Putamen (tissue), 1 donor: ENCODE data around the gene EDN1.

Source experiments
- DNase-seq: peaks from one replicate; pipeline ENCODE4 v3.0.0-alpha.2; 2016; ENCODE audit warnings: low spot score

Gene EDN1

DNA sequence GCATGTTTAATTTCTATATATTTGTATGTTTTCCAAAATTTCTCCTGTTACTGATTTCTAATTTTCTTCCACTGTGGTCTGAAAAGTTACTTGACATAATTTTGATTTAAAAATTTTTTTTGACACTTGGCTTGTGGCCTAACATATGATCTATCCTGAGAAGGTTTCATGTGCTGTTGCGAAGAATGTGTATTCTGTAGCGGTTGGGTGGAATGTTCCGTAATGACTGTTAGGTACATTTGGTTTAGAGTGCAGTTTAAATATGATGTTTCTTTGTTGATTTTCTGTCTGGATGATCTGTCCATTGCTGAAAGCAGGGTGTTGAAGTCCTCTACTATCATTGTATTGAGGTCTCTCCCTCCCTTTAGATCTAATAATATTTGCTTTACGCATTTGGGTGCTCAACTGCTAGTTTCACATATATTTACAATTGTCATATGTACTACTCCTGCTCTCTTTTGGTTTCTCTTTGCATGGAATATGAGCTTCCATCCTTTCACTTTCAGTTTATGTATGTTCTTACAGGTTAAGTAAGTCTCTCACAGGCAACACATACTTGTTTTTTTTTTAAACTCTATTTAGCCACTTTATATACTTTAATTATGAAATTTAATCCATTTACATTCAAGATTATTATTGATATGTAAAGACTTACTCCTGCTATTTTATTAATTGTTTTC is 19.5 kb upstream of the EDN1 start:
- no peak for DNase-seq

- DNase-seq = no peak
Observed at GRCh38 chr6:12271594-12271993, 18.6 kb upstream of the EDN1 start.

- no peak for DNase-seq
Observed at GRCh38 chr6:12271997-12272396, 18.2 kb upstream of the EDN1 start.

- DNase-seq = no peak
Observed at GRCh38 chr6:12275107-12275506, 15.1 kb upstream of the EDN1 start.

DNA sequence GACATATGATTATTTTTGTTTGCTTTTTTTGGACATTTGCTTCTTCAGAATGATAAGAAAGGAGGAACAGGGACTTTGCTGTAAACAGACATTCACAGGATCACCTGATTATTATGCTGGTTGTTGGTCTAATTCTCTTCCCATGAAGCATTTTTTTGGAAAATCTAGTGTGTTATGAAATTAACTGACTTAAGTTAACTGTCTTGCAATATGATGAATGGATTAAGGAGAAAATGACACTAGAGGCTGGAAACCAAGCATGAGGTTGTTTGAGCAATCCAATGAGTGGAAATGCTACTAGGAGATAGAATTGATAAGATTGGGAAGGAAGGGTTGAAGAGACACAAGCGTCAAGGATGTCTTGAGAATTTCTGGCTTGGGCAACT is 13.2 kb upstream of the EDN1 start:
- no peak for DNase-seq

DNA sequence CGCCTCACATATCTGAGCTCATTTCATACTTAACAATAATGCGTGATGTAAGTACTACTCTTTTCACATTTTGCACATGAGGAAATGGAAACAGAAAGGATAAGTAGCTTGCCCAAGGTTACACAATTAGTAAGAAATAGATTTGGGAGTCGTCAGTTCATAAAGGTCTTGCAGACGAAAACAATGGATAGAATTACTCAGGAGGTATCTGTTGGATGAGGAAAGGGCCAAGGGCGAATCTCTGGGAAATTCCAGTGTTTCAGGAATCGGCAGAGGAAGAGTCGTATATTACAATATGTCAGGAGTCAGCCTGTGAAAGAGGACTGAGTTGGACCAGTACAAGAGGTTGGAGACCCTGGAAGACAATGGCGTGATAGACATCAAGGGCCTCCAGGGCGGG is 12.8 kb upstream of the EDN1 start:
- DNase-seq = no peak

DNA sequence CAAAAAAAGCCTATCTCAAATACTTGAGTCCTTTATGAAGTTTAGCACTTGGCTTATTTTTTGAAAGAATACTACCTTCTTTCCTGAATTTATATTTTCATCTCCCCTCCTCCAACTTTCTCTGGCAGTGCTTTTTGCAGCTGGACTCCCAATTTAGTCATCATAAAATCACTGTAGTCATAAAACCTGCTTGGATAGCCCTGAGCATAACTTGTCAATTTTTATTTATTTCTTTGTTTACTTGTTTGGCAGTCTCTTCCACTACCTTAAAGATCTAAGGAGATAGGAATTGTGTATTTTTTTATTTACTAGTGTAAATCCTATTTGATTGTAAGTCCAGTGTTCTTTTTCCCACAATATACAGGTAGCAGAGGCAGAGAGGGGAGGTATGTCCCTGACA is 11.2 kb upstream of the EDN1 start:
- DNase-seq = no peak

DNA sequence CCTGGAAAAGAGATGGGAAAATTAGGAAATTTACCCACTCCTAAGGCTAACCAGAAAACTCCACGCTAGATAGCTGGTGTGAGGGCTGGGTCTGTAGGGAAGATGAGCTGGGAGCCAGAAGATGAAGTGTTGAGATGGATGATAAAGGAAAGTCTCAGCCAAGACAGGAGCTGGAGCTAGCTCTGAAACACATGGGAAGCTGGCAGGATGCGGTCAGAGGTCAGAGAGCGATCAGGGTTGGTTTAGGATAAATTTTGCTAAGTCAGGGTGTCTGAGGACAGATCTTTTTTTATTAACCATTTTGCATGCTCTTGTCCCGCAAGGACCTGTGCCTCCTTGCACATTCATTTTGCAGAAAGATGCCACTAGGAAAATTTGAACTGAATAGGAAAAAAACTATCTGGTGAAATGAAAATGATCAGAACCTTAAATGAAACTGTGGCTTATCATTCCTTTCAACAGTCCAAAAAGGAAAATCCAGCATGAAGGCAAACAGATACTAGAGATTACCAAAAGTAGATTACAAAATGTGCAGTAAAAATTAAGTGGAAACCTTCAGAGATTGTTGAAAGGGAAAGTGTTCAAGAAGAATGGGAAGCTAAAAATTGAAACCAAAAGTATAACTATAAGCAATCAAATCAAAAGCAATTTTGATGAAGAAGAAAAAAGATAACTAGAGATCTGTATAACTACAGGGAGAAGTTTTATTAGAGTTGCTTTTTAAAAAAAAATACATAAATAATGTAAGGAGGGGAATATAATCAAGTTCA is 10.7 kb upstream of the EDN1 start:
- DNase-seq = no peak

GRCh38 chr6:12280458-12280857 is 9.7 kb upstream of the EDN1 start:
- no peak for DNase-seq

- DNase-seq = no peak
Observed at GRCh38 chr6:12280902-12281301, 9.3 kb upstream of the EDN1 start.

DNA sequence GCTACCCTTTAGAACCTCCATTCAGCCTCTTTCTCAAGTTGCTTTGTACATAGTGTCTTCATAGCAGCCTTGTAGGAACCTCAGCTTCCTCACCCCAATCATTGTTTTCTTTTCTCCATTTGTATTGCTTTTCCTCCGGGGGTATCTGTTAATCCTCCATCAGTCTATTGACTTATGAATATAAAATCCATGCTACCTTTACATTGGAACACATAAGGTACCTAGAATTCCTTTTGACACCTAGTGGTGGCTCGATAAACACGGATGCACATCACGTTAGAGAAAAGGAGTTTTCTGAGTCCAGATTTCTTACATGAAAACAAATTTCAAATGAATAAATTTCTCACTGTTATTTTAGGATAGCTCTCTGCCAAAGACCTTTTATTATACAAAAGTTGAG is 6.3 kb upstream of the EDN1 start:
- no peak for DNase-seq

DNA sequence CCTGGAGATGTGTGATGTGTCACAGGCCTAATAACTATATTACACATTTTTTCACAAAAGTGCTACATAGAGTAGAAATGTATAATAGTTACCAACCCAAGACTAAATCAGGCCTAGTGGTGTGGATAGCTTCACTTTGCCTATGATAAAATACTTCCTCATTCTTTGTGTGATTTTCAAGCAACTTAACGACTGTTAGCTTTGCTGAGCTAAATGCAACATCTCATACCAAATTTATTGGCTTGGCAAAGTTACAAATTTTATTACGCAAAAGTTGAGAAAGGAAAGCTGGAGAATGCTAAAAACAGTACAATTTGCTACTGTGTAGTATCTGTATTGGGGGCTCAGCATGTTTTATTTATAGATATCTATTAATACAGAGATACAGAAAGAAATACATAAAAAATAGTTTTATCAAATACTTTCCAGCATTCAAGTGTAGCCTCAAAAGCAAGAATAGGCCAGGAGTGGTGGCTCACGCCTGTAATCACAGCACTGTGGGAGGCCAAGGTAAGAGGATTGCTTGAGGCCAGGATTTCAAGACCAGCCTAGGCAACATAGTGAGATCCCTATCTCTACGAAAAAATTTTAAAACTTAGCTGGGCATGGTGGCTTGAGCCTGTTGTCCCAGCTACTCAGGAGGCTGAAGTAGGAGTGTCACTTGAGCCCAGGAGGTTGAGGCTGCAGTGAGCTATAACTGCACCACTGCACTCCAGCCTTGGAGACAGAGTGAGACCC is 3.6 kb upstream of the EDN1 start:
- no peak for DNase-seq

GRCh38 chr6:12288211-12288618 is 1.9 kb upstream of the EDN1 start:
- no peak for DNase-seq

DNA sequence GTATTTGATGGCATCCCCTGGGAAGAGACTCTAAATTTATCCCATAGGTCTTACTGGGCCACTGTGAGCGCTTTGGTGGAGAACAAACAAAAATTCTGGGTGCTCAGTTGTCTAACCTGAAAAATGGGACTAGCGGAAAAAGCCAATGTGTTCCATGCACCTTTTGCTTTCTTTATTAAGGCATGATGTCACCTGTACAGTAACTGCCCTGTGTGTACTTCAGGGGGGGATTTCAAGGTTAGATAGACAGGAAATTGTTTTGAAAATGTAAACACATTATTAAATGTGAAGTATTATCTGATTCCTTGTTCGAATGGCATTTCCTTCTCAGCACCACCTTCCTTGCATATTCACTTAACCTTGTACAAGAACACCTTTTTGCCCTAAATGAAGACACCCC is 1.2 kb upstream of the EDN1 start:
- no peak for DNase-seq

GRCh38 chr6:12289365-12289919 is 719 bp upstream of the EDN1 start:
- no peak for DNase-seq

- no peak for DNase-seq
Observed at GRCh38 chr6:12291071-12291838, 1.1 kb downstream of the EDN1 start.

DNA sequence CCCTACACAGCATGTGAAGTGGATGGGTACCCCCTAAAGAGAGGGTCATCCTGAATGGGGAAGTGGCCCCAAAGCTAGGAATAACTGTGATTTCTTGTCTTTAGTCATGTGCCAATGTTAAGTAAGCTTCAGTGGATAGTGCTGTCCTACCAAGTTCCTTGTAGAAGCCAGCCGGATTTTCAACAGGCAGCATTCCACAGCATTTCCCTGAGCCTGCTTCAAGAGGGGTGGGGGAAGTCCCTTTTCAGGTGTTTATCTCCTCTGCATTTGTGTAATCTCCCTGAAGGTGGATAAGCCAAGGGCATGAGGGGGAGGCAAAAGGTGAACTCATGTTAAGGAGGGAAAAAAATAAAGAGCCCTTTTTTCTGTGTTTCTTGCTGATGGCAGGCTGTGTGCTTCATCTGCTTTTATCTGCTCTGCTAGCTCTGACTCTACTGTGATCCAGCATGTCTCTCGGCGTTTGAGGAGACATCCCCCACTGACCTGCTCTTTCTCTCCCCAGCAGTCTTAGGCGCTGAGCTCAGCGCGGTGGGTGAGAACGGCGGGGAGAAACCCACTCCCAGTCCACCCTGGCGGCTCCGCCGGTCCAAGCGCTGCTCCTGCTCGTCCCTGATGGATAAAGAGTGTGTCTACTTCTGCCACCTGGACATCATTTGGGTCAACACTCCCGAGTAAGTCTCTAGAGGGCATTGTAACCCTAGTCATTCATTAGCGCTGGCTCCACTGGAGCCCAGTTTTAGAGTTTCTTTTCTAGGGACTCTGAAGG is 1.9 kb downstream of the EDN1 start:
- no peak for DNase-seq

DNA sequence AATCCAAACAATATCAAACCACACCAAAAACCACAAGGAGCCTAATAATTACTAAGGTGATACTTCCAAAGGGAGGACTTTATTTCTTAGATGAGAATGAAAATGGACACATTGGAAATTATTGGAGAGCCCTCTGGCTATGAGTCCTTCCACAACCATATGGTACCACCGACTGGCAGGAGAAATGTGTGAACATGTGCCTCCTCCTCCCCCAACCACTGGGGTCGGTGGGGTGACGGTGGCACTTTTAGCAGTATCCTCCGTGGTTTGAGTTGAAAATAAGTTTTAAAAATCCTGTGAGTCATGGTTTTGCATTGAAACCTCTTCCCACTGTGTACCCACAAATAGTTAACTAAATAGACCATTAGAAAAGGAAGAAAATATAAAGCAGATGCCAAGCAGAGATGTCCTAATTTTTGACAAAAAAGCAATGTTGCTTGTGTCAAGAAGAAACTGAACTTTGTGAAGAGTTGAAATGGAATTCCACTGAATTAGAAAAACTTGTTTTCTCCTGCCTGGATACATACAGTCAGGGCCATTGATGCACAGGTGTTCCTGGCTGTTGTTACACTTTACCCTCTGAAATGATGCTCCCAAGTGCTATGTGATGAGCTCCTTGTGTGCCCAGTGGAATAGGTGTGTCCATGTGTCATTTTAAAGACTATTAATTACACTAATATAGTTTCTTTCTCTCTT is 3.2 kb downstream of the EDN1 start:
- no peak for DNase-seq

GRCh38 chr6:12293931-12294807 is 4.0 kb downstream of the EDN1 start:
- DNase-seq = no peak
